ENCODE measurements around the gene PUS1. TPM values are rescaled to one million over a fixed set of nuclear protein-coding genes. Genes with fewer than 3 reads are reported as not detected.
A peak's percentile ranks its signal among the peaks of the same experiment; 100 is the strongest.

The PUS1 gene
- total and polyA plus RNA-seq, 9 of the 15 experiments (the other 6 are each of a cell fraction or from before 2014, with no cell fraction given) = 1.9 to 90.8 (median 30.0) TPM

- no peak for TF ChIP-seq SP2 (IDR thresholded peaks at IDR 0.05; ENCODE audit: extremely low read depth, low read depth, low read length, poor library complexity, severe bottlenecking)
- TF ChIP-seq ZNF133 (CRISPR knock-in tag; IDR thresholded peaks at IDR 0.05) = no peak
- TF ChIP-seq, protein P1, sequence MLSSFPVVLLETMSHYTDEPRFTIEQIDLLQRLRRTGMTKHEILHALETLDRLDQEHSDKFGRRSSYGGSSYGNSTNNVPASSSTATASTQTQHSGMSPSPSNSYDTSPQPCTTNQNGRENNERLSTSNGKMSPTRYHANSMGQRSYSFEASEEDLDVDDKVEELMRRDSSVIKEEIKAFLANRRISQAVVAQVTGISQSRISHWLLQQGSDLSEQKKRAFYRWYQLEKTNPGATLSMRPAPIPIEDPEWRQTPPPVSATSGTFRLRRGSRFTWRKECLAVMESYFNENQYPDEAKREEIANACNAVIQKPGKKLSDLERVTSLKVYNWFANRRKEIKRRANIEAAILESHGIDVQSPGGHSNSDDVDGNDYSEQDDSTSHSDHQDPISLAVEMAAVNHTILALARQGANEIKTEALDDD (IDR thresholded peaks at IDR 0.05) = no peak
- TF ChIP-seq, protein P2, sequence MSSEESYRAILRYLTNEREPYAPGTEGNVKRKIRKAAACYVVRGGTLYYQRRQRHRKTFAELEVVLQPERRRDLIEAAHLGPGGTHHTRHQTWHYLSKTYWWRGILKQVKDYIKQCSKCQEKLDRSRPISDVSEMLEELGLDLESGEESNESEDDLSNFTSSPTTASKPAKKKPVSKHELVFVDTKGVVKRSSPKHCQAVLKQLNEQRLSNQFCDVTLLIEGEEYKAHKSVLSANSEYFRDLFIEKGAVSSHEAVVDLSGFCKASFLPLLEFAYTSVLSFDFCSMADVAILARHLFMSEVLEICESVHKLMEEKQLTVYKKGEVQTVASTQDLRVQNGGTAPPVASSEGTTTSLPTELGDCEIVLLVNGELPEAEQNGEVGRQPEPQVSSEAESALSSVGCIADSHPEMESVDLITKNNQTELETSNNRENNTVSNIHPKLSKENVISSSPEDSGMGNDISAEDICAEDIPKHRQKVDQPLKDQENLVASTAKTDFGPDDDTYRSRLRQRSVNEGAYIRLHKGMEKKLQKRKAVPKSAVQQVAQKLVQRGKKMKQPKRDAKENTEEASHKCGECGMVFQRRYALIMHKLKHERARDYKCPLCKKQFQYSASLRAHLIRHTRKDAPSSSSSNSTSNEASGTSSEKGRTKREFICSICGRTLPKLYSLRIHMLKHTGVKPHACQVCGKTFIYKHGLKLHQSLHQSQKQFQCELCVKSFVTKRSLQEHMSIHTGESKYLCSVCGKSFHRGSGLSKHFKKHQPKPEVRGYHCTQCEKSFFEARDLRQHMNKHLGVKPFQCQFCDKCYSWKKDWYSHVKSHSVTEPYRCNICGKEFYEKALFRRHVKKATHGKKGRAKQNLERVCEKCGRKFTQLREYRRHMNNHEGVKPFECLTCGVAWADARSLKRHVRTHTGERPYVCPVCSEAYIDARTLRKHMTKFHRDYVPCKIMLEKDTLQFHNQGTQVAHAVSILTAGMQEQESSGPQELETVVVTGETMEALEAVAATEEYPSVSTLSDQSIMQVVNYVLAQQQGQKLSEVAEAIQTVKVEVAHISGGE (CRISPR knock-in tag; IDR thresholded peaks at IDR 0.05) = peak in 2 of 3 experiments; percentile 43 to 89; a peak in 2 of 6 replicates
- TF ChIP-seq NFRKB (IDR thresholded peaks at IDR 0.05; ENCODE audit: low read depth) = no peak
- no peak for TF ChIP-seq ZKSCAN3 (CRISPR knock-in tag; IDR thresholded peaks at IDR 0.05)
- TF ChIP-seq, protein P3, sequence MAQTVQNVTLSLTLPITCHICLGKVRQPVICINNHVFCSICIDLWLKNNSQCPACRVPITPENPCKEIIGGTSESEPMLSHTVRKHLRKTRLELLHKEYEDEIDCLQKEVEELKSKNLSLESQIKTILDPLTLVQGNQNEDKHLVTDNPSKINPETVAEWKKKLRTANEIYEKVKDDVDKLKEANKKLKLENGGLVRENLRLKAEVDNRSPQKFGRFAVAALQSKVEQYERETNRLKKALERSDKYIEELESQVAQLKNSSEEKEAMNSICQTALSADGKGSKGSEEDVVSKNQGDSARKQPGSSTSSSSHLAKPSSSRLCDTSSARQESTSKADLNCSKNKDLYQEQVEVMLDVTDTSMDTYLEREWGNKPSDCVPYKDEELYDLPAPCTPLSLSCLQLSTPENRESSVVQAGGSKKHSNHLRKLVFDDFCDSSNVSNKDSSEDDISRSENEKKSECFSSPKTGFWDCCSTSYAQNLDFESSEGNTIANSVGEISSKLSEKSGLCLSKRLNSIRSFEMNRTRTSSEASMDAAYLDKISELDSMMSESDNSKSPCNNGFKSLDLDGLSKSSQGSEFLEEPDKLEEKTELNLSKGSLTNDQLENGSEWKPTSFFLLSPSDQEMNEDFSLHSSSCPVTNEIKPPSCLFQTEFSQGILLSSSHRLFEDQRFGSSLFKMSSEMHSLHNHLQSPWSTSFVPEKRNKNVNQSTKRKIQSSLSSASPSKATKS (CRISPR knock-in tag; IDR thresholded peaks at IDR 0.05) = no peak
- no peak; the same call in 1 of the 2 replicates for TF ChIP-seq SMARCC2 (IDR thresholded peaks at IDR 0.05; ENCODE audit: low read depth)
- no peak for TF ChIP-seq XRCC4 (IDR thresholded peaks at IDR 0.05; ENCODE audit: extremely low read depth, insufficient read depth, insufficient read length)
- TF ChIP-seq NCOA6 (IDR thresholded peaks at IDR 0.05) = no peak
- no peak for TF ChIP-seq ZBTB34 (CRISPR knock-in tag; IDR thresholded peaks at IDR 0.05)
- no peak for TF ChIP-seq KHSRP (IDR thresholded peaks at IDR 0.05)
- TF ChIP-seq, protein P4, sequence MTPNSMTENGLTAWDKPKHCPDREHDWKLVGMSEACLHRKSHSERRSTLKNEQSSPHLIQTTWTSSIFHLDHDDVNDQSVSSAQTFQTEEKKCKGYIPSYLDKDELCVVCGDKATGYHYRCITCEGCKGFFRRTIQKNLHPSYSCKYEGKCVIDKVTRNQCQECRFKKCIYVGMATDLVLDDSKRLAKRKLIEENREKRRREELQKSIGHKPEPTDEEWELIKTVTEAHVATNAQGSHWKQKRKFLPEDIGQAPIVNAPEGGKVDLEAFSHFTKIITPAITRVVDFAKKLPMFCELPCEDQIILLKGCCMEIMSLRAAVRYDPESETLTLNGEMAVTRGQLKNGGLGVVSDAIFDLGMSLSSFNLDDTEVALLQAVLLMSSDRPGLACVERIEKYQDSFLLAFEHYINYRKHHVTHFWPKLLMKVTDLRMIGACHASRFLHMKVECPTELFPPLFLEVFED (CRISPR knock-in tag; conservative IDR thresholded peaks at IDR 0.05) = no peak
- no peak for TF ChIP-seq ZNF57 (CRISPR knock-in tag; IDR thresholded peaks at IDR 0.05)
- TF ChIP-seq CREB5 (CRISPR knock-in tag; IDR thresholded peaks at IDR 0.05) = no peak
- no peak for TF ChIP-seq HSF4 (CRISPR knock-in tag; IDR thresholded peaks at IDR 0.05; ENCODE audit: borderline replicate concordance)
Measured at GRCh38 chr12:131949431-131950181, 20.5 kb downstream of the PUS1 start, which contains the start of gene EP400 (continued).
